Ectodermal cell (in vitro differentiated cells): Measurements from ENCODE around the gene NFX1.
"Not testable (repeated sequence)": the region's sequence is repeated elsewhere in the genome, so short reads cannot be mapped to it uniquely, and the experiment has no call there.

Experiments used
- H3K27ac ChIP-seq: 2 replicates; pipeline ENCODE4 v1.7.0; 2013; ENCODE audit warnings: mild to moderate bottlenecking, low read depth, low read length; ENCODE audit not compliant: insufficient read depth, poor library complexity, severe bottlenecking
- H3K27me3 ChIP-seq: 2 replicates; pipeline ENCODE4 v1.7.0; 2013; ENCODE audit warnings: mild to moderate bottlenecking, low read length; ENCODE audit not compliant: insufficient read depth, control insufficient read depth, poor library complexity, severe bottlenecking
- H3K36me3 ChIP-seq: one replicate; pipeline ENCODE4 v1.7.0; 2013; ENCODE audit warnings: low read length; ENCODE audit not compliant: control insufficient read depth, insufficient read depth
- H3K4me1 ChIP-seq: one replicate; pipeline ENCODE4 v1.7.0; 2013; ENCODE audit warnings: low read length; ENCODE audit not compliant: control insufficient read depth, insufficient read depth
- H3K4me3 ChIP-seq: 2 replicates; pipeline ENCODE4 v1.7.0; 2013; ENCODE audit warnings: low read depth, low read length, control low read depth; ENCODE audit not compliant: insufficient read depth
- H3K9me3 ChIP-seq: 2 replicates; pipeline ENCODE4 v1.7.0; 2013; ENCODE audit warnings: mild to moderate bottlenecking, low read length, moderate library complexity; ENCODE audit not compliant: control insufficient read depth
- WGBS, 2 experiments: methylation state at CpG; one replicate each; pipeline ENCODE4 v1.1.7; 2013; ENCODE audit warnings: missing lambda C conversion rate in 2 of 2; 5-methylcytosine and 5-hydroxymethylcytosine counted together

Gene NFX1

GRCh38 chr9:33393986-33394385 is 103.7 kb downstream of the NFX1 start:
- H3K36me3 ChIP-seq, H3K27me3 ChIP-seq, H3K4me1 ChIP-seq, H3K27ac ChIP-seq, H3K9me3 ChIP-seq, H3K4me3 ChIP-seq: not testable (repeated sequence)
- 91 to 97% methylated on average over 3 of the region's 3 CpGs for WGBS, 2 experiments

- not testable (repeated sequence) for H3K27me3 ChIP-seq, H3K4me3 ChIP-seq, H3K36me3 ChIP-seq, H3K9me3 ChIP-seq, H3K27ac ChIP-seq, H3K4me1 ChIP-seq
- WGBS, 2 experiments: 94% methylated on average over 15 of the region's 15 CpGs
These were observed 105.0 kb downstream of the NFX1 start for GRCh38 chr9:33395159-33395879.

GRCh38 chr9:33397801-33398200 is 107.5 kb downstream of the NFX1 start:
- H3K36me3 ChIP-seq, H3K9me3 ChIP-seq, H3K27ac ChIP-seq, H3K4me3 ChIP-seq, H3K27me3 ChIP-seq, H3K4me1 ChIP-seq: not testable (repeated sequence)
- WGBS, 2 experiments: 89 to 91% methylated on average over 2 of the region's 4 CpGs

- H3K9me3 ChIP-seq, H3K36me3 ChIP-seq, H3K27me3 ChIP-seq, H3K4me3 ChIP-seq, H3K4me1 ChIP-seq, H3K27ac ChIP-seq: not testable (repeated sequence)
- whole genome bisulfite sequencing, 2 experiments: 87 to 91% methylated on average over 4 of the region's 4 CpGs
These were observed 108.7 kb downstream of the NFX1 start for GRCh38 chr9:33399047-33399446.

- not testable (repeated sequence) for H3K9me3 ChIP-seq, H3K4me3 ChIP-seq, H3K27ac ChIP-seq, H3K27me3 ChIP-seq, H3K36me3 ChIP-seq
- 65% methylated on average over 8 to 9 of the region's 10 CpGs for WGBS, 2 experiments
- H3K4me1 ChIP-seq: peaks cover 12% of the 10 kb centered on the region
These were observed 111.5 kb downstream of the NFX1 start for GRCh38 chr9:33401809-33402208.

- H3K9me3 ChIP-seq, H3K27me3 ChIP-seq, H3K4me3 ChIP-seq, H3K27ac ChIP-seq, H3K36me3 ChIP-seq: not testable (repeated sequence)
- 84 to 86% methylated on average over 10 of the region's 10 CpGs for WGBS, 2 experiments
- H3K4me1 ChIP-seq: peaks cover 12% of the 10 kb centered on the region
These were observed 112.1 kb downstream of the NFX1 start, which contains the start of gene AQP7 for GRCh38 chr9:33402371-33402770. AQP7 (minus strand) TSS chr9:33402568; CDS start chr9:33401262, 1,306 bp downstream.

- no peak overlapping the region for H3K27ac ChIP-seq
- H3K4me3 ChIP-seq: no peak overlapping the region
- peaks cover 12% of the 10 kb centered on the region for H3K4me1 ChIP-seq
- WGBS, 2 experiments: 89 to 90% methylated on average over 17 of the region's 17 CpGs
- no peaks in the 10 kb centered on the region for H3K9me3 ChIP-seq
- H3K27me3 ChIP-seq: no peaks in the 10 kb centered on the region
- H3K36me3 ChIP-seq: no peaks in the 10 kb centered on the region
These were observed 113.8 kb downstream of the NFX1 start for GRCh38 chr9:33403941-33404787.

- H3K9me3 ChIP-seq: no peaks in the 10 kb centered on the region
- no peak overlapping the region for H3K27ac ChIP-seq
- no peak overlapping the region for H3K4me3 ChIP-seq
- 95 to 96% methylated on average over 4 of the region's 4 CpGs for WGBS, 2 experiments
- peaks cover 12% of the 10 kb centered on the region for H3K4me1 ChIP-seq
- no peaks in the 10 kb centered on the region for H3K36me3 ChIP-seq
- H3K27me3 ChIP-seq: no peaks in the 10 kb centered on the region
These were observed 114.6 kb downstream of the NFX1 start for GRCh38 chr9:33404788-33405362.

GRCh38 chr9:33407061-33407460 is 116.7 kb downstream of the NFX1 start:
- WGBS, 2 experiments: 91 to 94% methylated on average over 2 to 3 of the region's 3 CpGs
- Histone ChIP-seq H3K4me1 (peaks cover 11% of the 10 kb centered on the region), H3K36me3 (no peaks in the 10 kb centered on the region), H3K27ac (no peak overlapping the region), H3K4me3 (no peak overlapping the region), H3K27me3 (no peaks in the 10 kb centered on the region), H3K9me3 (no peaks in the 10 kb centered on the region)

GRCh38 chr9:33408087-33408486 is 117.8 kb downstream of the NFX1 start:
- Histone ChIP-seq H3K27me3 (no peaks in the 10 kb centered on the region), H3K9me3 (no peaks in the 10 kb centered on the region), H3K4me3 (no peak overlapping the region), H3K36me3 (no peaks in the 10 kb centered on the region), H3K27ac (no peak overlapping the region), H3K4me1 (peaks cover 7% of the 10 kb centered on the region)
- 84 to 90% methylated on average over 5 of the region's 5 CpGs for WGBS, 2 experiments
